ENCODE data around the gene SLC35G3.

Gene SLC35G3

GRCh38 chr17:35171834-35172233 lies 22.4 kb downstream of the SLC35G3 start:
- TF ChIP-seq CTCF (conservative IDR thresholded peaks at IDR 0.05): no peak; the same call in 1 of the 2 replicates
- TF ChIP-seq ZFX (IDR thresholded peaks at IDR 0.05): no peak
- no peak overlapping the region for H3K27ac ChIP-seq

DNA sequence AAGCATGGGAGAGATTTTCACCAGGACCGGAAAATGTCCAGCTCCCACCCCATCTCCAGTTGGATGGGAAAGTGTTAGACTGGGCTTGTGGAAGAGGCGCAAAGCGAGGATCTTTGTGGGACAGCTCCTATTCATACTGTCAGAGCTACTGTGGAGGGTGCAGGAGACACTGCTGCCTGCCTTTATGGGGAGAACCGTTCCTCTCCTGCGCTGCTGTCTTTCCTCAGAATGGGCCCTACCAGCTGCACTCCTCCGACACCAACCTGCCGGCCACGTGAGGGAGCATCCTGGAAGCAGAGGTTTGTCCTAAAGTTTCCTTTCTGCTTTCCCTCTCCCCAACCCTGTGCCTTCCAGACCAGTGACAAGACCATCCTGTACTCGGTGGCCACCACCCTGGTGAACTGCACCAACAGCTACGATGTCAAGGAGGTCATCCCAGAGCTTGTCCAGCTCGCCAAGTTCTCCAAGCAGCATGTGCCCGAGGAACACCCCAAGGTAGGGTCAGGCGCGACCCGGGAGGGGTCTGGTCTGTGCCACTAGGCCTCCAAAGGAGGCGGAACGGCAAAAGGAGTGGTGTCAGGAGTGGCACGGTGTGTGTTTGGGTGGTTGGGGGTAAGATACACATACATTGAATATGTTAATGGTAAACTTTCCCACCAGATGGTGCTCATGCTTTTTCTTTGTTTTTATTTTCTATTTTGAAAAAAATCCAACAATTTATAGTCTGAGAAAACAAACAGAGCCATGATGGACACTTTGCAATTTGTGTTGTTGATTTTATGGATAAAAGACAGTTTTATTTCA lies 23.0 kb downstream of the SLC35G3 start:
- H3K27ac ChIP-seq: no peak overlapping the region
- no peak for TF ChIP-seq ZFX (IDR thresholded peaks at IDR 0.05)
- no peak; the same call in 1 of the 2 replicates for TF ChIP-seq CTCF (conservative IDR thresholded peaks at IDR 0.05)

- TF ChIP-seq ZFX (IDR thresholded peaks at IDR 0.05) (no peak), CTCF (conservative IDR thresholded peaks at IDR 0.05) (no peak)
- no peak overlapping the region for H3K27ac ChIP-seq
Observed at GRCh38 chr17:35169835-35170363, 24.3 kb downstream of the SLC35G3 start.

DNA sequence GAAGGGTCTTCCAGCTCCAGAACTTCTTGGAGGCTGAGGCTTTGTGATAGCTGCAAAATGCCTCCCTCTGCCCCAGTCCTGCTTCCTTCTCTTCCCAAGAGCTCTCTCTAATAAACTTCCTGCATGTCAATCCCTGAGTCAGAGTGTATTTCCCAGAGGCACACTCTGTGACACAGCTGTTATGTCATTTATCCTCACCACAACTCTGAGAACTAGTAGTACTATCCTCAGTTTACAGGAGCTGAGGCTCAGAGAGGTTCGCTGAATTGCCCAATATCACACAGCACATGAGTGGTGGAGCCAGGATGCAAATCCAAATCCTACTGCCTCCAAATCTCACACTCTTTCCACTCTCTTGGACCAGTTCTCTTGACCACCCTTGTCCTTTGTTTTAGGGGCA lies 26.5 kb downstream of the SLC35G3 start:
- no peak overlapping the region for H3K27ac ChIP-seq
- TF ChIP-seq CTCF (conservative IDR thresholded peaks at IDR 0.05): no peak
- no peak for TF ChIP-seq ZFX (IDR thresholded peaks at IDR 0.05)

DNA sequence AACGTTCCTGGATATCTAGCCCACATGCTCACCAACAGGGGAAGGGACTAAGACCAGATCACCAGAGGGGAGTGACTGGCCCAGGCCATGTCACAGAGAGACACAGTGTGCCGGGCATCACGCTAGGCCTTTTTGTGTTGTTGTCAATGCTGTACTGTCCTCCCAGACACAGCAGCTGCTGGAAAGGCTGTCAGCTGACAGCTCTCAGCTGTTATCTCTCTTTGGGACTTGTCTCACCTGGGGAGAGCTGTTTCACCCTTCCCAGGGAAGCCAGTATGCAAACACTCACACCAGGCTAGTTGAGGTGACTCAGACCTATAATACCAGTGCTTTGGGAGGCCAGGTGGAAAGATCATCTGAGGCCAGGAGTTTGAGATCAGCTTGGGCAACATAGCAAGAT lies 27.1 kb downstream of the SLC35G3 start:
- no peak for TF ChIP-seq ZFX (IDR thresholded peaks at IDR 0.05)
- no peak for TF ChIP-seq CTCF (conservative IDR thresholded peaks at IDR 0.05)
- no peak overlapping the region for H3K27ac ChIP-seq

GRCh38 chr17:35166526-35166925 lies 27.7 kb downstream of the SLC35G3 start:
- TF ChIP-seq CTCF (conservative IDR thresholded peaks at IDR 0.05): no peak
- TF ChIP-seq ZFX (IDR thresholded peaks at IDR 0.05): no peak
- H3K27ac ChIP-seq: no peak overlapping the region

GRCh38 chr17:35164716-35165115 lies 29.5 kb downstream of the SLC35G3 start:
- TF ChIP-seq ZFX (IDR thresholded peaks at IDR 0.05) (no peak), CTCF (conservative IDR thresholded peaks at IDR 0.05) (no peak)
- no peak overlapping the region for H3K27ac ChIP-seq
